Body of pancreas (tissue), 4 donors: ENCODE results near the gene ARF1.

Experiments used
- POLR2A ChIP-seq, 3 donors: fragments of 450-650 bp; IDR thresholded peaks; one replicate each; pipeline ENCODE4 v1.6.1; 2016; ENCODE audit warnings: antibody characterized with exemption in 3 of 3, mild to moderate bottlenecking in 2 of 3
- TF ChIP-seq, protein P1 (sequence below), 7 experiments: fragments of 450-650 bp in 4 of 7; fragments of 200-600 bp in 3 of 7; sonication (generic) in 3 of 7; IDR thresholded peaks; one replicate each; pipeline ENCODE4 v1.5.1; 2016 to 2019; ENCODE audit warnings: antibody characterized with exemption in 7 of 7

DNA sequence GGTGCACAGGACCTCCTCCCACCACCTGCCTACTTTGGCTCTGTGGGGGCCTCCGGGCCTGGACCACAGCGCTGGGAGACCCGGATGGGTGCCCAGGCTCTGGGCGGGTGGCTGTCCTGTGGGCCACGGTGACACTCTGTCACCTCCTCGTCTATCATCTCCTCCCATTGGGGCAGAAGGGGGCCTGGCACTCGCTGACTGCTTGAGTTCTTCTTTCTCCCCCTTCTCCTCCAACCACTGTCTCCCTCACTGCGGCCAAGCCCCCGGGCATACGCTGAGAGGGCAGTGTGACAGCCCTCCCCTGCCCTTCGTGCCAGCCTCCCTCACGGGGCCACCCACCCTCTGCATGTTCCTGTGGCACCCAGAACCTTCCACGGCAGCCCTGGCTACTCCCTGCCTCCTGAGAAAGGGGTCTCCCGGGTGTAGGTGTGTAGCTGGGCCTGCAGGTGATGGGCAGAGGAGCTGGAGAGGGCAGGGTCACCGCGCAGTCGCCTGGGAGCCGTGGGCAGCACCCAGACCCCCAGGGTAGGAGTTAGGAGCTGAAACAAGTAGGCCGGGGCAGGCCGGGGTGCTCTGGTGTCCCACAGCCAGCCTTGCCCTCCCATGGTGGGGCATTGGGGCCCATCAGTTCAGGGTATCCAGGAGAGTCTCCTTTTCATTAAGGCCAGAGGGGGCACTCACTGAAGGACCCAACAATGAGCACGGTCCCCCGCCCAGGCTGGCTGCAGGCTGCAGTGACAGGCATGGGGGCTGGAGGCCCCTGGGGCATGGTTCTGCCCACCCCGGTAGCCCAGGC is 9.2 kb upstream of the ARF1 start:
- TF ChIP-seq, protein P1, sequence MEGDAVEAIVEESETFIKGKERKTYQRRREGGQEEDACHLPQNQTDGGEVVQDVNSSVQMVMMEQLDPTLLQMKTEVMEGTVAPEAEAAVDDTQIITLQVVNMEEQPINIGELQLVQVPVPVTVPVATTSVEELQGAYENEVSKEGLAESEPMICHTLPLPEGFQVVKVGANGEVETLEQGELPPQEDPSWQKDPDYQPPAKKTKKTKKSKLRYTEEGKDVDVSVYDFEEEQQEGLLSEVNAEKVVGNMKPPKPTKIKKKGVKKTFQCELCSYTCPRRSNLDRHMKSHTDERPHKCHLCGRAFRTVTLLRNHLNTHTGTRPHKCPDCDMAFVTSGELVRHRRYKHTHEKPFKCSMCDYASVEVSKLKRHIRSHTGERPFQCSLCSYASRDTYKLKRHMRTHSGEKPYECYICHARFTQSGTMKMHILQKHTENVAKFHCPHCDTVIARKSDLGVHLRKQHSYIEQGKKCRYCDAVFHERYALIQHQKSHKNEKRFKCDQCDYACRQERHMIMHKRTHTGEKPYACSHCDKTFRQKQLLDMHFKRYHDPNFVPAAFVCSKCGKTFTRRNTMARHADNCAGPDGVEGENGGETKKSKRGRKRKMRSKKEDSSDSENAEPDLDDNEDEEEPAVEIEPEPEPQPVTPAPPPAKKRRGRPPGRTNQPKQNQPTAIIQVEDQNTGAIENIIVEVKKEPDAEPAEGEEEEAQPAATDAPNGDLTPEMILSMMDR (IDR thresholded peaks at IDR 0.05): no peak
- TF ChIP-seq POLR2A (IDR thresholded peaks at IDR 0.05): no peak
